Natural killer cell treated with Interleukin-12 subunit alpha and Interleukin-12 subunit beta and Interleukin-15 and Interleukin-18, amount 100 ng/mL, for 72 hours (primary cell): ENCODE results near the gene EPN2. TPM values are rescaled to one million over a fixed set of nuclear protein-coding genes. Genes with fewer than 3 reads are reported as not detected.
A peak's percentile ranks its signal among the peaks of the same experiment; 100 is the strongest.
"Not testable (repeated sequence)": the region's sequence is repeated elsewhere in the genome, so short reads cannot be mapped to it uniquely, and the experiment has no call there.

ENCODE experiments used
- ATAC-seq, 2 donors: fragments of 150-1000 bp; cut with Tn5 transposase in 1 of 2; sonication (Bioruptor Pico), chemical (Tn5 transposase) in 1 of 2; 2 replicates each; pipeline ENCODE4 v1.10.0; 2021
- DNase-seq: peaks from one replicate; pipeline ENCODE4 v3.0.0; 2022; ENCODE audit warnings: low spot score
- H3K27ac Mint-ChIP-seq, 2 donors: 1 replicate in 1 of 2; 2 replicates in 1 of 2; pipeline ENCODE4 v1.8.0; 2022; ENCODE audit warnings: mixed read lengths in 2 of 2, mild to moderate bottlenecking in 1 of 2, moderate library complexity in 1 of 2
- H3K27me3 Mint-ChIP-seq, 2 donors: 1 replicate in 1 of 2; 2 replicates in 1 of 2; pipeline ENCODE4 v1.8.0; 2022; ENCODE audit warnings: mixed read lengths in 2 of 2
- H3K36me3 Mint-ChIP-seq: one replicate; pipeline ENCODE4 v1.8.0; 2022; ENCODE audit warnings: mixed read lengths
- H3K4me1 Mint-ChIP-seq, 2 donors: 1 replicate in 1 of 2; 2 replicates in 1 of 2; pipeline ENCODE4 v1.8.0; 2022; ENCODE audit warnings: low read depth in 2 of 2, mixed read lengths in 2 of 2, mild to moderate bottlenecking in 1 of 2
- H3K4me3 Mint-ChIP-seq: one replicate; pipeline ENCODE4 v1.8.0; 2022; ENCODE audit warnings: mixed read lengths
- H3K9me3 Mint-ChIP-seq: 2 replicates; pipeline ENCODE4 v1.8.0; 2022; ENCODE audit warnings: mixed read lengths
- total RNA-seq, 2 donors: library from RNA; stranded (reverse); gene quantifications; one replicate each; pipeline ENCODE4 v1.2.3, GENCODE V29; 2022

The EPN2 gene
- total RNA-seq, 2 donors from 2014 or later = 1.5 to 20.3 TPM

- not testable (repeated sequence) for DNase-seq, H3K27ac Mint-ChIP-seq, H3K27me3 Mint-ChIP-seq, H3K4me3 Mint-ChIP-seq, H3K9me3 Mint-ChIP-seq, H3K4me1 Mint-ChIP-seq, H3K36me3 Mint-ChIP-seq, ATAC-seq
These were observed 10.3 kb upstream of the EPN2 start for GRCh38 chr17:19226610-19227588.

DNA sequence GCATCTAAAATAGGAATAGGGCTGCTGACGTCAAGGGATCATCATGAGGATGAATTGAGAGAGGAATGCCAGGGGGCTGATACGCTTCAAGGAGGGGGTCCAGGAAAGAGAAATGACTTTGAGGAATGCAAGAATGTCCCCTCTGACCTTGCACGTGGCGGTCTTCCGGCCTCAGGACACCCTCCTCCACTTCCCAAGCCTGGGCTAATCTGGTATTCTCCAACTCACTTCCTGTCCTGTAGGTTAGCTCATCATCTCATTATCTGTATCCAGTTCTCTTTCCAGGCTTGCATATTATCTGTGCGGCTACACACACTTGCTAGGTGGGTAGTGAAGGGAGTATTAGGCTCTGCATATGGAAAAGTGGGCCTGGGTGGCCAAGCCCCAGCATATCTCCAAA, 2.5 kb upstream of the EPN2 start:
- H3K4me1 Mint-ChIP-seq, H3K9me3 Mint-ChIP-seq, DNase-seq, H3K4me3 Mint-ChIP-seq, H3K36me3 Mint-ChIP-seq, H3K27ac Mint-ChIP-seq, H3K27me3 Mint-ChIP-seq, ATAC-seq: not testable (repeated sequence)

DNA sequence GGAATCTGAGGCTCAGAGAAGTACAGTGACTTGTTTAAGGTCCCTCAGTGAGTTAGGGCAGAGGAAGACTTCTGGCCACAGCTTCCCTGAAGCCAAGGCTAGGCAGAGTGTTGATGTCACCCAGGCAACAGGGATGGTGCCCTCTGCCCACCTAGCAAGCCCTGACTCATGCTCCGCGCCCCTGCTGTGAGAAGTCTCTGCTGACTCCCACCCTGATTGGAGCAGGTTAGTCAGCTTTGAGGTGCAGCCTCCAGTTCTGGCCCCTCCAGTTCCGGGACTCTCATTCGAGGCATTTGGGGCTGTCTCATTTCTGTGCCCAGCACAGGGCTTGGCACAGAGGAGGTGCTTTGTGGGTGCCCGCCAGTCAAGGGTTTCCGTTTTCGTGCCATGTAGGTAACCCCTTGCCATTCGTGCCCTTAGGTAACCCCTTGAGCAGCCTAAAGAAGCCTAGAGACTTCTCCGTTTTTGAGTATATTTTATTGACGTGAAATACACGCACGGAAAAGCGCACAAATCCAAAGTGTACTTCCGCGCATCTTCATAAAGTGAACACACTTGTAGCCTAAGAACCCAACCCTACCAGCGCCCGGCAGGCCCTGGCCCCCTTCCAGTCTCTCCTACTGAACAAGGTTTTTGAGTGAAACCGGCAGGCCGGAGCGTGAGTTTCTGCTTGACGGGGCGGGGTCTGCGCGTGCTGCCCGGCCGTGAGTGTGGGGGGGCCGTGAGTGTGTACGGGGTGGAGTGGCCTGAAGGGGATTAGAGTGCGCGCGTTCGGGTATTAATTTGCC, 621 bp upstream of the EPN2 start:
- H3K27ac Mint-ChIP-seq, H3K4me1 Mint-ChIP-seq, DNase-seq, H3K36me3 Mint-ChIP-seq, H3K9me3 Mint-ChIP-seq, H3K27me3 Mint-ChIP-seq, H3K4me3 Mint-ChIP-seq: not testable (repeated sequence)
- ATAC-seq = peak; percentile 46 to 56

- Mint-ChIP-seq H3K4me1 (peaks cover 3 to 9% of the 10 kb centered on the region in 2 donors), H3K27me3 (peaks cover 6 to 9% of the 10 kb centered on the region in 2 donors), H3K27ac (no peak overlapping the region), H3K36me3 (no peaks in the 10 kb centered on the region), H3K4me3 (peak overlapping the region; percentile 78), H3K9me3 (no peaks in the 10 kb centered on the region)
- DNase-seq (no peak), ATAC-seq (peak in 1 of 2 donors; percentile 94)
These were observed 412 bp downstream of the EPN2 start for GRCh38 chr17:19237389-19238166.

GRCh38 chr17:19238167-19238505, 970 bp downstream of the EPN2 start:
- Mint-ChIP-seq H3K27ac (no peak overlapping the region), H3K9me3 (no peaks in the 10 kb centered on the region), H3K4me3 (peak overlapping the region; percentile 78), H3K4me1 (peaks cover 3 to 9% of the 10 kb centered on the region in 2 donors), H3K27me3 (peaks cover 6 to 9% of the 10 kb centered on the region in 2 donors), H3K36me3 (no peaks in the 10 kb centered on the region)
- ATAC-seq (no peak), DNase-seq (no peak)

DNA sequence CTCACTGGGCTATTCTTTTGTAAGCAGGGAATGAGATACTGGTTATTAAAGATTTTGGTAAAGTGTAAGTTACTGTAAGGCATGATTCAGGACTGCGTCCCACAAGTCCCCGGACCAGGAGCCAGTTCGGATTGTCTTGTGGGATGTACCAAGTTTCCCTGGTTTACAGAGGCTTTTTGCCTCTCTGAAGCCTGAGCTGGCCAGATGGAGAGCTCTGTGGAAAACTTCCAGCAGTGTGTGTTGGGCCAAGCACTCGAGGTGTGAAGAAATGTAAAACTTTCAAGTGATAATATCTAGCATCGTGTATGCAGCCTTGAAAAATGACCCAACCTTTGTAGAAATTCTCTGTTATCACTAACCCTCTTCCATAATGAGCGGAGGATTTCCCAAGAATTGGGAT, 2.4 kb downstream of the EPN2 start:
- Mint-ChIP-seq H3K27me3 (peaks cover 6 to 9% of the 10 kb centered on the region in 2 donors), H3K27ac (no peak overlapping the region), H3K9me3 (no peaks in the 10 kb centered on the region), H3K36me3 (no peaks in the 10 kb centered on the region), H3K4me3 (peak overlapping the region; percentile 27), H3K4me1 (peaks cover 3 to 9% of the 10 kb centered on the region in 2 donors)
- ATAC-seq (no peak), DNase-seq (no peak)

DNA sequence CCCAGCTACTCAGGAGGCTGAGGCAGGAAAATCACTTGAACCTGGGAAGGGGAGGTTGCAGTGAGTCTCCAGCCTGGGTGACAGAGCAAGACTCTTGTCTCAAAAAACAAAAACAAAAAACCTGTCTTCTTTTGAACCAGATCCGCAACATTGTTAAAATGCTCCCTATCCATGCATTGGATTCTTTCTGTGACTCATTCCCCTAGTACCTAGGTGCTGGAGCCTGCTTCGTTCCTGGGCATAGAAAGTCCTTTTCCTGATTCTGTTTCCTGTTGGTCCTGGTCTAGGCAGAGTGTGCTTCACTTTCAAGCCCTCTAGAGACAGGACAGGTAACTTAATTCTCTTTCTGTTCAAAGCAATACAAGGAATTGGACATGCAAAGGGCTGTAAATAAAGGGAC, 5.2 kb downstream of the EPN2 start:
- Mint-ChIP-seq H3K27me3 (peaks cover 11 to 13% of the 10 kb centered on the region in 2 donors), H3K4me3 (no peak overlapping the region), H3K4me1 (peaks cover 3 to 9% of the 10 kb centered on the region in 2 donors), H3K9me3 (no peaks in the 10 kb centered on the region), H3K36me3 (no peaks in the 10 kb centered on the region), H3K27ac (no peak overlapping the region)
- DNase-seq (no peak), ATAC-seq (no peak)

DNA sequence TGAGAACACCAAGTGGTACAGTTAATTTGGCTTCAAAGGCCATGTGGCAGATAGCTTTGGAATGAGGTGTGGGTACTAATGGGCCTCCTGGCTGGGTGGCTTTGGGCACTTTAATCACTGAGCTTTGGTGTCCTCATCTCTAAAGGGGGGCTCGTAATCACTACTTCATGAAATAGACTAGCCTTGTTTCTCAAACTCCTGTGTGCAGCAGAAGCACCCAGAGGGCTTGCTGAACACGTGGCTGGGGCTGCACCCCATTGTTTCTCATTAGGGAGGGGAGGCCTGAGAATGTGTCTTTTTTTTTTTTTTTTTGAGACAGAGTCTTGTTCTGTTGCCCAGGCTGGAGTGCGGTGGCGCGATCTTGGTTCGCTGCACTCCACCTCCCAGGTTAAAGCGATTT, 5.8 kb downstream of the EPN2 start:
- ATAC-seq (no peak), DNase-seq (no peak)
- H3K36me3 Mint-ChIP-seq = no peaks in the 10 kb centered on the region
- H3K4me1 Mint-ChIP-seq = peaks cover 3 to 9% of the 10 kb centered on the region in 2 donors
- no peak overlapping the region for H3K4me3 Mint-ChIP-seq
- H3K27ac Mint-ChIP-seq = no peak overlapping the region
- no peaks in the 10 kb centered on the region for H3K9me3 Mint-ChIP-seq
- peaks cover 14 to 19% of the 10 kb centered on the region in 2 donors for H3K27me3 Mint-ChIP-seq

DNA sequence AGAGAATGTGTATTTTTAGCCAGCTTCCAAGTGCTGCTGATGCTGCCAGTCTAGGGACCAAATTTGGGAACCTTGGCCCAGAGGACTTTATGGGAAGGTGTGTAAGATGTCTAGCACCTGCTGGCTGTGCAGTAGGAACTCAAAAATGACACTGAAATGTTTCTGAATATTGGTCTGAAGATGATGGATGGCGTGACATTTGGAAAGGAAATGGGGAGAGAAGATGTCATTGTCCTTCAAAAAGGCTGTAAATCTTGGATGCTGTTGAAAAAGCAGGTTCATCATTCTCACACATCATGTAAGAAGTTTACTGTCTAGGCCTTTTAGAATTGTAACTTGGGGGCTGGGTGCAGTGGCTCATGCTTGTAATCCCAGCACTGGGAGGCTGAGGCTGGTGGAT, 6.7 kb downstream of the EPN2 start:
- Mint-ChIP-seq H3K4me1 (peaks cover 0 to 5% of the 10 kb centered on the region in 2 donors), H3K36me3 (no peaks in the 10 kb centered on the region), H3K4me3 (no peak overlapping the region), H3K9me3 (no peaks in the 10 kb centered on the region), H3K27ac (no peak overlapping the region), H3K27me3 (peaks cover 14 to 22% of the 10 kb centered on the region in 2 donors)
- ATAC-seq (no peak), DNase-seq (no peak)

GRCh38 chr17:19244357-19244756, 7.2 kb downstream of the EPN2 start:
- peaks cover 14 to 22% of the 10 kb centered on the region in 2 donors for H3K27me3 Mint-ChIP-seq
- no peak overlapping the region for H3K4me3 Mint-ChIP-seq
- peaks cover 0 to 5% of the 10 kb centered on the region in 2 donors for H3K4me1 Mint-ChIP-seq
- DNase-seq (no peak), ATAC-seq (no peak)
- no peaks in the 10 kb centered on the region for H3K9me3 Mint-ChIP-seq
- no peak overlapping the region for H3K27ac Mint-ChIP-seq
- H3K36me3 Mint-ChIP-seq = no peaks in the 10 kb centered on the region

DNA sequence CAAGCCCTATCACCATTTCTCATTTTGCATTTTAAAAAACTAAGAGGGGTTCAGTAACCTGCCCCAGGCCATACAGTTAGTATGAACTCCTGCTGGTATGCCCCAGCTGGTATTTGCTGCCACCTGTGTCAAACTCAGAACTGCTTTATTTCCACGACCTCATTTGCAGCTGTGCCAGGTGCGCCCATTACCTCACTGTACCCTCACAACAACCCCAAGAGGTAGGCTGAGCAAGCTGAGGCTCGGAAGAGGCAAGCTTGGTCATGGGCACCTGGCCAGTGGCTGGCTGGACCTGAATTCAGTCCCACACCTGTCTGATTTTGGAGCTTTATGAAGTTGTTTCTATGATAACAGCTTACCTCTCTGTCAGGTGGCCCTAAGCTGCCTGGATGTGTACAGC, 7.6 kb downstream of the EPN2 start:
- H3K27ac Mint-ChIP-seq = no peak overlapping the region
- DNase-seq (no peak), ATAC-seq (peak in 1 of 2 donors; percentile 13)
- no peaks in the 10 kb centered on the region for H3K9me3 Mint-ChIP-seq
- no peaks in the 10 kb centered on the region for H3K36me3 Mint-ChIP-seq
- peaks cover 14 to 22% of the 10 kb centered on the region in 2 donors for H3K27me3 Mint-ChIP-seq
- peaks cover 0 to 5% of the 10 kb centered on the region in 2 donors for H3K4me1 Mint-ChIP-seq
- no peak overlapping the region for H3K4me3 Mint-ChIP-seq

DNA sequence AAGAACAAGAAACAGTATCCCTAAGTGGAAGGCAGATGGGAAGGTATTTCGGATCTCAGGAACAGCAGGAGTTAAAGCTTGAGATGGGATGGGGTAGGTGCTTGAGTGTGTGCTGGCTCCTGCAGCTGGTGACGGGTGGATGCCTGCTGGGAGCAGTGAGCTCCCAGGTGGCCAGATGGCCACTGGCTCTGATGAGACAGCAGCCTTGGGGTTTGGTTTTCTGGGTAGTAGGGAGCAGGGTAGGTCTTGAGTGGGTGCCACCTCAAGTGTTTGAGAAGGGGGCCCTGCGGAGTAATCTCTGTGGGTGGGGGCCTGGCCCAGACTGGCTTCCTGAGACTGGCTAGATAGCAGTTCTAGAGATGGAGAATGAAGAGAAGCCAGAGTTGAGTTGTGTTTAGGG, 10.3 kb downstream of the EPN2 start:
- H3K27me3 Mint-ChIP-seq = peaks cover 8 to 20% of the 10 kb centered on the region in 2 donors
- H3K27ac Mint-ChIP-seq = no peak overlapping the region
- no peaks in the 10 kb centered on the region for H3K36me3 Mint-ChIP-seq
- no peaks in the 10 kb centered on the region for H3K9me3 Mint-ChIP-seq
- H3K4me1 Mint-ChIP-seq = no peaks in the 10 kb centered on the region
- H3K4me3 Mint-ChIP-seq = no peak overlapping the region
- no peak for ATAC-seq
- no peak for DNase-seq

GRCh38 chr17:19248151-19248927, 11.2 kb downstream of the EPN2 start:
- ATAC-seq = no peak
- Mint-ChIP-seq H3K4me3 (no peak overlapping the region), H3K27ac (no peak overlapping the region), H3K4me1 (no peaks in the 10 kb centered on the region), H3K9me3 (no peaks in the 10 kb centered on the region), H3K36me3 (no peaks in the 10 kb centered on the region), H3K27me3 (peaks cover 8 to 20% of the 10 kb centered on the region in 2 donors)
- no peak for DNase-seq
